ENCODE data around the gene CCNG2.

- TF ChIP-seq YY1 (IDR thresholded peaks at IDR 0.05): no peak
- no peak for TF ChIP-seq CTCF (IDR thresholded peaks at IDR 0.05; ENCODE audit: low read depth, low read length, missing input control)
- no peak for TF ChIP-seq GABPA (IDR thresholded peaks at IDR 0.05 in 1 of 2, conservative IDR thresholded peaks at IDR 0.05 in 1 of 2)
- TF ChIP-seq FOXA1 (IDR thresholded peaks at IDR 0.05): no peak
- no peak for TF ChIP-seq ATF3 (IDR thresholded peaks at IDR 0.05)
- no peak for TF ChIP-seq MAX (IDR thresholded peaks at IDR 0.05)
- TF ChIP-seq RAD21 (IDR thresholded peaks at IDR 0.05): no peak
- no peak for TF ChIP-seq REST (IDR thresholded peaks at IDR 0.05)
- TF ChIP-seq EGR1 (IDR thresholded peaks at IDR 0.05; ENCODE audit: low read depth in 2 of 2): no peak
- TF ChIP-seq TAF1 (conservative IDR thresholded peaks at IDR 0.05): no peak
- no peak for TF ChIP-seq HNF4G (IDR thresholded peaks at IDR 0.05)
Measured at GRCh38 chr4:77181720-77182119, 24.7 kb downstream of the CCNG2 start.
